ENCODE measurements around the gene TAS2R50. TPM values are rescaled to one million over a fixed set of nuclear protein-coding genes. Genes with fewer than 3 reads are reported as not detected.

TAS2R50 gene
- total RNA-seq, 1 experiment from 2014 or later = 0.18 TPM

GRCh38 chr12:10966314-10966713, 20.4 kb downstream of the TAS2R50 start:
- no peak for DNase-seq (ENCODE audit: low read depth, low spot score)
- no peaks in the 10 kb centered on the region for H3K36me3 ChIP-seq (ENCODE audit: control insufficient read depth, insufficient read depth, low read length)
- TF ChIP-seq TCF7L2 (IDR thresholded peaks at IDR 0.05; ENCODE audit: low read depth, low read length) = no peak
- TF ChIP-seq, protein P1, sequence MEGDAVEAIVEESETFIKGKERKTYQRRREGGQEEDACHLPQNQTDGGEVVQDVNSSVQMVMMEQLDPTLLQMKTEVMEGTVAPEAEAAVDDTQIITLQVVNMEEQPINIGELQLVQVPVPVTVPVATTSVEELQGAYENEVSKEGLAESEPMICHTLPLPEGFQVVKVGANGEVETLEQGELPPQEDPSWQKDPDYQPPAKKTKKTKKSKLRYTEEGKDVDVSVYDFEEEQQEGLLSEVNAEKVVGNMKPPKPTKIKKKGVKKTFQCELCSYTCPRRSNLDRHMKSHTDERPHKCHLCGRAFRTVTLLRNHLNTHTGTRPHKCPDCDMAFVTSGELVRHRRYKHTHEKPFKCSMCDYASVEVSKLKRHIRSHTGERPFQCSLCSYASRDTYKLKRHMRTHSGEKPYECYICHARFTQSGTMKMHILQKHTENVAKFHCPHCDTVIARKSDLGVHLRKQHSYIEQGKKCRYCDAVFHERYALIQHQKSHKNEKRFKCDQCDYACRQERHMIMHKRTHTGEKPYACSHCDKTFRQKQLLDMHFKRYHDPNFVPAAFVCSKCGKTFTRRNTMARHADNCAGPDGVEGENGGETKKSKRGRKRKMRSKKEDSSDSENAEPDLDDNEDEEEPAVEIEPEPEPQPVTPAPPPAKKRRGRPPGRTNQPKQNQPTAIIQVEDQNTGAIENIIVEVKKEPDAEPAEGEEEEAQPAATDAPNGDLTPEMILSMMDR (IDR thresholded peaks at IDR 0.05) = no peak
- no peak for TF ChIP-seq POLR2AphosphoS5 (IDR thresholded peaks at IDR 0.05; ENCODE audit: low read depth, low read length)
- TF ChIP-seq REST (IDR thresholded peaks at IDR 0.05; ENCODE audit: insufficient read depth in 1 of 2, low read depth in 2 of 2, low read length in 1 of 2) = no peak
- no peak for TF ChIP-seq SIN3A (IDR thresholded peaks at IDR 0.05; ENCODE audit: borderline replicate concordance, insufficient read depth, low read depth, low read length)
- intact Hi-C loops (cut with micrococcal nuclease; ENCODE audit: unreplicated experiment) (no loop called here), in situ Hi-C loops (cut with HindIII; ENCODE audit: low pct_unique_long_range_greater_than_20kb, low sequenced_read_pairs) (no loop called here)
- no peaks in the 10 kb centered on the region for H3K27me3 ChIP-seq (ENCODE audit: control insufficient read depth, insufficient read depth, low read length)
- peaks cover 15% of the 10 kb centered on the region; the same call in 1 of the 2 replicates for H3K4me1 ChIP-seq (ENCODE audit: control insufficient read depth, insufficient read depth, low read length)
- no peaks in the 10 kb centered on the region for H3K9me3 ChIP-seq (ENCODE audit: control insufficient read depth, insufficient read depth, low read depth, low read length)
- CTCF ChIA-PET = no interaction called here
- ATAC-seq = no peak
- no TSS peak for BruUV-seq (replicated peaks)
- POLR2A ChIA-PET = no interaction called here
- H3K27ac ChIP-seq (ENCODE audit: low read length) = no peak overlapping the region; the same call in 1 of the 2 replicates
- H3K4me3 ChIP-seq (ENCODE audit: low read depth in 2 of 2, low read length in 2 of 2) = no peak overlapping the region

GRCh38 chr12:10965476-10965875, 21.2 kb downstream of the TAS2R50 start:
- BruUV-seq (replicated peaks) = no TSS peak
- DNase-seq (ENCODE audit: low read depth, low spot score) = no peak
- TF ChIP-seq TCF7L2 (IDR thresholded peaks at IDR 0.05; ENCODE audit: low read depth, low read length) (no peak), SIN3A (IDR thresholded peaks at IDR 0.05; ENCODE audit: borderline replicate concordance, insufficient read depth, low read depth, low read length) (no peak), POLR2AphosphoS5 (IDR thresholded peaks at IDR 0.05; ENCODE audit: low read depth, low read length) (no peak), REST (IDR thresholded peaks at IDR 0.05; ENCODE audit: insufficient read depth in 1 of 2, low read depth in 2 of 2, low read length in 1 of 2) (no peak)
- TF ChIP-seq, protein P1 (IDR thresholded peaks at IDR 0.05) = no peak
- Histone ChIP-seq H3K36me3 (ENCODE audit: control insufficient read depth, insufficient read depth, low read length) (no peaks in the 10 kb centered on the region), H3K27ac (ENCODE audit: low read length) (no peak overlapping the region), H3K27me3 (ENCODE audit: control insufficient read depth, insufficient read depth, low read length) (no peaks in the 10 kb centered on the region), H3K4me1 (ENCODE audit: control insufficient read depth, insufficient read depth, low read length) (peaks cover 15% of the 10 kb centered on the region; the same call in 1 of the 2 replicates), H3K4me3 (ENCODE audit: low read depth in 2 of 2, low read length in 2 of 2) (no peak overlapping the region), H3K9me3 (ENCODE audit: control insufficient read depth, insufficient read depth, low read depth, low read length) (no peaks in the 10 kb centered on the region)
- in situ Hi-C loops (cut with HindIII; ENCODE audit: low pct_unique_long_range_greater_than_20kb, low sequenced_read_pairs) (no loop called here), intact Hi-C loops (cut with micrococcal nuclease; ENCODE audit: unreplicated experiment) (no loop called here)
- ChIA-PET POLR2A (no interaction called here), CTCF (no interaction called here)
- no peak for ATAC-seq
